HG03060 (cell line): ENCODE measurements around the gene PSAPL1.

ENCODE experiments used
- ATAC-seq: cut with Tn5 transposase; IDR thresholded peaks from one replicate; pipeline ENCODE4 v1.9.1; 2021; ENCODE audit warnings: low read depth, moderate number of reproducible peaks; ENCODE audit not compliant: unreplicated experiment

Gene PSAPL1

DNA sequence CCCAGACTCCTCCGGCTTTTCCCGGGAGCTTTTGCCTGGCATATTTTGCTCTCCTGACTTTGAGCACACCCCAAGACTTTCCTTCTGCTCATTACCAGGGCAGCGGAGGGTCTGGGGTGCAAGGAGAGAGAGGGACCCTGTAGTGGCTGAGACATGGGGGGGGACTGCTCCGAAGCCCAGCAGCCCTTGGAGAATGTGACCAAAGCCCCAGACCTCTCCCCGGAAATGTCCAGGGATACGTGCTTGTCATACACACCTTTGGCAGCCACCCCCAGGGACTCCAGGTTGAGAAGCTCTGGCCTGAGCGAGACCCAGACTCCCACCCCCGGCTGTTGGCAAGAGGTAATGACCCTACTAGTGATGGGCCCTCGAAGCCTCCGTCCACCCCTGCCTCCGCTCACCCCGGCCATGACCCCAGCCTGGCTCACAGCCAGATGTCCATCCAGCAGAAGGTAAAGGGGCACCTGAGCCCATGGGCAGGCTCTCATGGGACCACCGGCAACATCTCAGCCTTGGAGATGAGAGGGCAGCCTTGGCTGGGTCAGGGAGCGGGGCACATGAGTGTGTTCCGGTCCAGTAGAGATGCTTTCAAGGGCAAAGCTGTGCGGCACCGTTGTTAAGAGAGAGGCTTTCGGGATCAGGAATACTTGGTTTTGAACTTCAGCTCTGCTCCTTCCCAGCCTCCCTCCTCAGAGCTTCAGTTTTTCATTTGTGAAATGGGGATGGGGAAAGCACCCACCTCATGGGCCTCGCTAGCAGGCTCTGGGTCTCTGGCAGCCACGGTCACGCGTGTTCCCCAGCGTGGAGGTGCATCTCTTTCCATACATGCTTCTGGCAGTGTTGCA is 2.0 kb downstream of the PSAPL1 start:
- no peak for ATAC-seq

DNA sequence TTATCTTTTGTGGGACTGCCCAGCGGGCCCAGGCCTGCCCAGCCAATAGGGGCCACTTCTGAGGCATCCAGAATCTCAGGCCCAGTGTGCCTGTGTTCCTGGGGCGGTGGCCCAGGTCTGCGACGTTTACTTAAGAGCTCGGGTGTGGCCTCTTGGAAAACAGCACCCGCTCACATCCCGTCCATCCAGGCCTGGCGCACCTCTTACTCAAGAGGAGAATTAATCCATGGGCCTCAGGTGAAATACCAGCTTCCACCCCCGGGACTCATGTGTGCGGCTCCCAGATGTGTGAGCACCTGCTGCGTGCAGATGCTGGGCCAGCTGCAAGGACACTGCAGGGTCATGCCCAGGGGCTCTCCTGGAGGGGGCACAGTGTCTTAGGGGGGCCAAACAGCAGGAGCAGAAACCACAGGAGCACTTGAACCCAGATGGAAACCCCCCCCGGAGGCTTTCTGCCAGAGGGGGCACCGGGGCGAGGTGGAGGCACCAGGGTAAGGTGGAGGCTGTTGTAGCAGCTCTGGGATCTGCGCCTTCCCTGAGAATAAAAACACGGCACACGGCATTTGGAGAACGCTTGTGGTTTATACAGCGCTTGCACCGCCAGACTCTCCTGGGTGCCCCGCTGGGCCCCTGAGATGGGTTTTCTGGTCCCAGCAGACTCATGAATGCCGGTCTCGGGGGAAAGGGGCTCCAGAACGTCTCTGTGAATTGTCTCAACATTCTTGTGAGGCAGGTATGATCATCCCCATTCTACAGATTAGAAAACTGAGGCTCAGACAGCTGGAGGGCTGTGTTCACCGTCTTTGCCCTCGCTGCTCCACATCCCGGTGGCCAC is 2.8 kb downstream of the PSAPL1 start:
- ATAC-seq: no peak

DNA sequence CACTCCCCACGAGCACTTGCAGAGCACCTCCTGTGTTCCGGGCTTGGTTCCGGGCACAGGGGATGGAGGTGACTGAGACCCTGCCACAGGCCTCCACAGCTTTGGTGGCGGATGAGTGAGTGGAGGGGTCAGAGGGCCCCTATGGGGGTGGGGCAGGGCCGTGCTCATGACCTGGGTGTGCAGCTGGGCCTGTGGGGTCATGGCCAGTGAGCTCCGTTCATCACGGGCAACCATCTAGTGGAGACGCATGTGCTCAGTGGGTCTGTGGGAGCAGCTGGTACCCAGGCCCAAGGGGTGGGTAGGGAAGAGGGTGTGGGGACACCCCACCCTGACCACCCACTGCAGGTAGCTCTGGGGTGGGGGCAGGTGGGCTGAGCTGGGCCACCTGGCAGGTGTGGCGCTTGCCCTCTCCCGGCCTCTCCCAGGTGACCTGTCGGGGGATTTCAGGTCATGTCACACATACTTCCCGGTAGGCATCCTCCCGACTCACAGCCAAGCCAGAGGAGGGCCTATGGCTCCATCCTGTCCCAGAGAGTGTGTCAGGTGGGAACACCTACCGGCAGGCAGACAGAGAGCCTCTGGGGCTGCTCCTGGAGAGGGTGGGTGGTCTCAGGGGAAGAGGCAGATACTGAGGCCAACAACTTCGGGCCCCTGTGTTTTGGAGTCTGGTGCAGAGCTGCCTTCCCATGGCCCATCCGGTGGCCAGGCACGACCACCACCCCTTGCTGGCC is 3.6 kb downstream of the PSAPL1 start:
- ATAC-seq: no peak

DNA sequence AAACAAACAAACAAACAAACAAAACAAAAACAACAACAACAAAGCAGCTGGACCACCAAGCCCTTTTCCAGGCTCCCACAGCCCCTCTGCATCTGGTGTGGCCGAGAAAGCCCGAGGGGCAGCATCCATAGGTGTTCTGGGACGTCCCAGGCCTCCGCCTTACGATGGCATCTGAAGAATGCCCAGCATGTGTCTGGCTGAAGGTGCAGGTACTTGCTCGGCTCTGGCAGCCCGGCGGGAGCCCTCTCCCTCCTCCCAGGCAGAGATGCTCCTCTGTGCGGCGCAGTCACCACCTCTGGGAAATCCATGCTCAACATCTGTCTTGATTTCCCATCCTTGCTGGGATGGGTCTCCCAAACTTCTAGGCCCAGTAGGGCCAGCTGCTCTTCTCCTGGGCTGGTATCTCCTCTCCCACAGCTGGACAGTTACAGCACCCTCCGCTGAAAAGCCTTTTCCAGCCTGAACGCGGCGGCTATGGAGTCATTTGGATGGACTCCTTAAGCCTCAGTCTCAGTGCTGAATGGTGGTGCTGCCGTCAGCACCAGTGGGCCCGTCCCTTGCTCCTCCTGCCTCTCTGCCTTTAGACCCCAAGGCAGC is 4.3 kb downstream of the PSAPL1 start:
- ATAC-seq: no peak

DNA sequence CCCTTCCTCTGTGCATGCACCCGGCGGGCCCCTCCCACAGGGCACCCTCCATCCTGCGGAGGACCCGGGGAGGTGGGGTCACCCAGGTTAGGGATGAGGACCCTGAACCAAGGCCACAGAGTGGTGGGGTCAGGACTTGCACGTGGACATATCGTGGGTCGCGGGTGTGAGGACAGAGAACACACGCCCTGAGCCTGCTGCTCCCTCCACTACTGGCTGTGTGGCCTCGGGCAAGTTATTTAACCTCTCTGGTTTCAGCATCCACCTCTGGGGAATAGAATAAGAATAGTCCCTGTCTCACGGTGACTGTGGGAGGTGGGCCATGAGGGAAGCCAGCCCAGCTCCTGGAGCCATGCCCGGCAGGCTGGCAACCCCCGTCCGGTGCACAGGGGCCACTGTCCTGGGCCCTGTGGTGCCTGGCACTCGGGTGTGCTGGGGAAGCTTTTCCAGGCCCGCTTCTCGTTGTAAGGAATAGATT is 5.1 kb downstream of the PSAPL1 start:
- no peak for ATAC-seq

DNA sequence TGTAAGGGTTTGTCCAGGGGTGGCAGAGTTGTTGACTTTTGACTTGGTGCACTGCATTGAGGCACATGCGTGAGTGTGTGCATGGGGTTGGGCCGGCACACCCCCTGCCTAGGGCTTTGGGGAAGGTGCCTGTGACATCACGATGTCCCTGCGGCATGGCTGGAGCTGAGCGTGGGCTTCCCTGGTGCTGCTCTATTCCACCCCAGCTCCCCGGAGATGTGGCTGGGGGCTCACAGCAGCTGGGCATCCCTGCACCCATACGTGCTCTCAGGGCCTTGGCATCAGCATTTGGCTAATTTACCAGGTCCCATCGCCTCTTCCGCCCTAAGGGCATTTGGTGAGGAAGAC is 5.7 kb downstream of the PSAPL1 start:
- ATAC-seq: no peak

DNA sequence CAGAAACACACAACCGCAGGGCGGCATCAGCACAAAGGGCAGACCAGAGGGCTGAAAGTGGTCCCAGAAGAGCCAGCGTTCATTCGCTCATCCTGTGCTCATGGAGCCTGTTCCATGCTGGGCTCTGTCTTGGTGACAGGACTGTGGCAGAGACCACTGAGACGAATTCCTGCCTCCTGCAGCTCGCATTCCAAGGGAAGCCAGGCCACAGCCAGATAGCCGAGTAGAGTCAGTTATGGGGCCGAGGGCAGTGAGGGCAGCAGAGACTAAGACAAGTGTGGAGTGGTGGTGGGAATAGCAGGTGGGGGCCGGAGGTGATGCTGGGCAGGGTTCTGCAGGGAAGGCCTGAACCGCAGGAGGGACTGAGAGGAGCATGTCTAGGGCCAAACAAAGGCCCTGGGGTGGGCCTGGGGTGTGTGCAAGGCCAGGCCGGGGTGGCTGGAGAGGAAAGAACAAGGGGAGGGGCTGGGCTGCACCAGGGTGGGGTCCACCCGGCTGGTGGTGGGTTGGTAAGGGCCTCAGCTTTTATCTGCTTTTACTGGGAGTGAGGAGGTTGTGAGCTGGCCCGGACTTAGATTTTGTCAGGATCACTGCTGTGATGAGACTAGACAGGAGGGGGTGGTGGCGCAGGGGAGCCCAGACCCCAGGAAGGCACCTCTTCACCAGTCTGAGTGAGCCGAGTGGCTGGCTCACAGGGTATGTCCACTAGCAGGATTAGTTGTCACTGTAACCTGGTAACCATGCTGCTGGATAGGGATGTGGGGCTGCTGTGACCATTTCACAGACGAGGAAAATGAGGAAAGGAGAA is 6.3 kb downstream of the PSAPL1 start:
- ATAC-seq: no peak

DNA sequence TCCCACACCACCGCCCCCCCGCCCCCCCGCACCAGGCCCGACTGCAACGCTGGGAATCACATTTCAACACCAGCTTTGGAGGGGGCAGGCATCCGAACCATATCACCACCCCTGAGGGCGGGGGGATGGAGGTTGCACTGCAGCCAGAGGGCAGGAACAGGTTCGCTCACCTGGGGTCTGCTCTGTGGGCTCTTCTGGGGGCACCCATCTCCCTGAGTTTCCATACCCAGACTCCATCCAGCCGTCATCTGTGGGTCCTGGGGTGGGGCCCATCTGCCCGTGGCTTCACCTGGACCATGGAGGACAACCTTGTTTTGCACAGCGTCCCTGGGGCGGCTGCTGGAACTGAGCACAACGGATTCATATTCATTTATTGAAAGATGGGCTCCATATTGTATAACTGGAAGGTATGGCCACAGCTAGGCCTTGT is 6.9 kb downstream of the PSAPL1 start:
- ATAC-seq: no peak

DNA sequence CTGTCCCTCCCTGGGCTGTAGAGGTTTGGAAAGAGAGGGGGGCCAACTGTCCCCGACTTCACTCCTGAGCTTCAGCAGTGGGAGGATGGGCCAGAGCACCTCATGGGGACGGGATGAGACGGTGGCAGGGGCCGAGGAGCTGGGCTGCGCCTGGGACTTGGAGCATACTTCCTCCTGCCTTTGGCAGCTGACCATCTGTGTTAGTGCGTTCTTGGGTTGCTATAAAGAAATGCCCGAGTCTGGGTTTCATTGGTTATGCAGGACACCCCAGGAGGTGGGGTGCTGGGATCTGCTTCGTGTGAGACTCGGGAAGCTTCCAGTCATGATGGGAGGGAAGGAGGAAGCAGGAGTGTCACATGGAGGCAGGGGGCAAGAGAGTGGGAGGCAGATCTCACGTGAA is 7.4 kb downstream of the PSAPL1 start:
- no peak for ATAC-seq

DNA sequence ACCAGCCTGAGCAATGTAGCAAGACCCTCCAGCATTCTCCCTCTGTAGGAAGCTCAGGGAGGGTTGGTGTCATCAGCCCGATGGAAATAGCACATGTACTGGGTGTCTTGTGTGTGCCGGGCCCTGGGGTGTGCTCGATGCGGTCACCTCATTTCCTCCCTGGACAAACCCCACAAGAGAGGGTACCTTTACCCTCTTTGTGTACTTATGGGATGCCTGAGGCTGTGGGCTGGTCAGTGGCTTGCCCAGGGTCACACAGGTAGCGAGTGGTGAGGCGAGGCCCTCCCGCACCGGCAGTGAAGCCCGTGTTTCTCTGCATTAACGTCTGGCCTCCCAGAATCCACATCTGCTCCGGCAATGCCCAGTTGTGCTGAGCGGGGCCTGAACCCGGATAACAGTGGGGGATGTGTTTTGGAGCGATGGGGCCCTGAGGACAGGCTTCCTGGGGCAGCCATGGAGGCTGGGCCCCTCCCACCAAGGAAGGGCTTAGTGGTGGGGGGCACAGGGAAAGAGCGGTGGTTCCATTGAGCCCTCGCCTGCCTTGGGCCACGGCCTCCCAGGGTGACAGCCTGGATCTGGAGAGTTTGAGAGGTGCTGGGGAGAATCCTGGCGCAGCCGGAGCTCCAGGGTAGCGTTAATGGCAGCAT is 8.1 kb downstream of the PSAPL1 start:
- ATAC-seq: no peak

DNA sequence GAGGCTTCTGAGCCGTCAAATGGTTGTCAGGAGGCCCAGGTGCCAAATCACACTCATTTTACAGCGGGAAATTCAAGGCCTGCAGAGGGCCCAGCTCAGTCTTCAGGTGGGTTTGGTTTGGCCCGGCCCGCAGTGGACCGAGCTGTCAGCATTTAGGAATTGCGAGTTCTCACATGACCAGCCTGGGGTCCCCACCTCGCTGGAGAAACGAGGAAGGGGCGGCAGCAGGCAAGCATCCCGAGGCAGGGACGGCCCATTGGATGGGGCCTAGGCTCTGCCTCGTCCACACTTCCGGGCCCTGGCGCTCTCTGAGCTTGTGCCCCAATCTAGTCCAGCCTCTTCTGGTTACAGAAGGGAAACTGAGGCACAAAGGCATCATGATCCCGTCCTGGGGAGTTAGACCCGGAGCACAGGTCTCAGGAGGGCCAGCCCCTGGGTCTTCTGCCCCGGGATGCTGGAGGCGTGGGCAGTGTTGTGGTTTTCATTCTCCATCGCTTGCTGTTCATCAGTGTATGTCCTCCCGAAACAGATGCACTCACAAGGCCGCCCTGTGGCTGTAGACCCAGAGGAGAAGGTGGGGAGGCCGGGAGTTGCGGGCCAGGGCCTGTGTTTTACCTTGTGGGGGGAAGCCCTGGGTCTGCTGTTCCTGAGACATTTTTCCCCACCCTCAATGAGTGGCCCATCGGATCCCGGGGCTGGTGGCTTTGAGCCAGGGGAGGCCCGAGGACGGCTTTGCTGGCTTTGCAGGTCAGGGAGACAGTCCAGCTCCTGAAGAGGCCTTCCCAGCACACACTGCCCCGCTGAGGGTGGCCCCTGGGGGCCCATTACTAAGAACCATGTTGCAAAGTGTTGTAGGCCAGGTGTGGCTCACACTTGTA is 8.9 kb downstream of the PSAPL1 start:
- no peak for ATAC-seq

DNA sequence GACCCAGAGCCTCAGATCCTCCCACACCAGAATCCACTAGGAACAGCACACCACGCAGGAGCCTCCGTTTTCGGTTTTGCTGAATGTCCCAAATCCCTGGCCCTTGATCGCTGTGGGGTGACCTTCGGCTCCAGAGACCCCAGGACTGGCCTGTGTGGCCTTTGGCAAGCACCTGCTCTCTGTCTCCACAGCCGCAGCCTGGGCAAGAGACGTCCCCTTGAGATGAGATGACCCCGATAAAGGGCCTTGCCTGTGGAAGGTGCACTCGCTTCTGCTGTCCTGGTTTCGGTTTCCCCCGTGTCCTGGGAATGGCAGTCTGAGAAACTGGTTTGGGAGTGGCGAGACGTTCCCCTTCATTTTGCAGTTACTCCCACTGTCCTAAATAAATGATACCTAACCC is 9.6 kb downstream of the PSAPL1 start:
- ATAC-seq: no peak

DNA sequence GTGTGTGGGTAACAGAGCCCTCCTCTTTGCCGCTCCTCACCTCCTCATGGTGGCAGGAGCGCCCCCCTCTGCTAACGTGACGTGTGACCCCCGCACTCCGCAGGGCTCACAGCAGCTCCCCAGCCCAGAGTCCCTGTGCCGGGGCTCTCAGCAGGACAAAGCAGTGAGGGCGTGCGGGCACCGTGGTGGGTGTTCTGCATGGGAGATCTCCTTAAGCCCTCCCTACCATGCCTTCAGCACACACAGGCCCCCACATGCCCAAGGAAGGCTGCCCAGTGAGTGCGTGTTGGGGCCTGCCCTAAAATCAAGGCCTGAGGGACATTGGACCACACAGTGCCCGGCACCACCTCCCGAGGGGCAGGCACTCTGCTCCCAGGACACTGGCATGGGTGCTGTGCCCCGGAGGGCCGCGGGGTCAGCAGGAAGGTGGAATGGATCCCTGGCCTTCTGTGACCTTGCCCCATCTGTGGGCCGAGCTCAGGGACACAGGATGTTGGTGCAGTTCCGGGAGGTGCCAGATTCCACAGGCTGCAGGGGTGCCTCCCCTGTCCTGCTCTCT is 10.1 kb downstream of the PSAPL1 start:
- no peak for ATAC-seq

DNA sequence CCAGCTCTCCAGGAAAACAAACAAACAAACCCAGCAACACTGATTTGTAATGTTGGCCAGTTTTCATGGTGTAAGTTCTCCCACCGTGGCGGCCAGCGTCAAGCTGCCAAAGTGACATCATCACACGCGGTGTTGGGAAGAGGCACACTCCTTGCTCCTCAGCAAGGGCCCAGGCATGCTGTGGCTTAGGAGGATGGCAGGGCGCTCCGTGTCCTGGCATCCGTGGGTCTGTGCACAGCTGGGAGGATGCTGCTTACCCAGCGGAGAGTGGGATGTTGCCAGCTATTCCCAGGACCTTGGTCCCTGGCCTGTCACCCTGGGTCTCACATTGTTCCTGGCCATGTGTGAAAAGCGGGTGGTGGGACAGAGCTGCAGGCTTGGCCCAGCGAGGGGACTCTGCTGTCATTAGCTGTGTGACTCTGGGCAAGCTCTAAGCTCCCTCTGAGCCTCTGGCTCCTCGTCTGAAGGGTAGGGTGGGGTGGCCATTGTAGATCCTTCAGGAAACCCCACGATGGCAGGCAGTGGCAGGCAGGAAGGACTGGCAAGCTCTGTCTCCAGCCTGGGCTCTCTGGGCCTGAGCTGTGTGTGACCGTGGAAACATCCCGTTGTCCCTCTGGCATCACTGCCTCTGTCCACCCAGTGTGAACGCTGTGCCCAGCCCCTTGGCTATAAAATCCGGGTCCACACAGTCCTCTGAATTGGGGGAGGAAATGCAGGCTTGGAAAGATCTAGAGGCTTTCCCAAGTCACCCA is 10.8 kb downstream of the PSAPL1 start:
- no peak for ATAC-seq

DNA sequence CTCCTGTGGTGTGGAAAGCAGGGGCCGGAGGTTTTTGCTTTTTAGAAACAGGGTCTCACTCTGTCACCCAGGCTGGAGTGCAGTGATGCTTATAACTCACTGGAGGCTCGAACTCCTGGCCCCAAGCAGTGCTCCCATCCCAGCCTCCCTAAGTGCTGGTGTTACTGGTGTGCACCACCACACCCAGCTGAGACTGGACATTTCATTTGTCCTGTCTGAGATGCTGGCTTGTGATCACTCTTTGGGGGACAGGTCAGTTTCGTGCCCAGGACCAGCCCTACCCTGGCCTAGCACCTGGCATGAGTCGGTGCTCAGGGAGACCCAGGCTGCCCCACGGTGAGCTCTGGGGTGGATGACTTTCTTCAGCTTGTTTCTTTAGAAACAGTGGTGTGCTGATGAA is 11.3 kb downstream of the PSAPL1 start:
- ATAC-seq: no peak

DNA sequence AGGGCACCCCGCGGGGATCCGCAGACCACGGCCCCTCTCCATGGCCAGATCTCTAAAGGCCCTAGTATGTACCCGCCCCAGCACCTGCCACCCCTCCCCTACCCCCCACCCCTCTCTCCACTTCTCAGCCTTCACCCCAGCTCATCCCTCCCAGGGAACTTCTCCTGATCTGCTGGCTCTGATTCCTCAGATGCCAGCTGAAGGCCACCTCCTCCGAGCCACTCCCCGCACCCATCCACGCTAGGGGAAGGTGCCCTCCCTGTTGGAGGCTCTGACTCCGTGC is 11.9 kb downstream of the PSAPL1 start:
- ATAC-seq: no peak

DNA sequence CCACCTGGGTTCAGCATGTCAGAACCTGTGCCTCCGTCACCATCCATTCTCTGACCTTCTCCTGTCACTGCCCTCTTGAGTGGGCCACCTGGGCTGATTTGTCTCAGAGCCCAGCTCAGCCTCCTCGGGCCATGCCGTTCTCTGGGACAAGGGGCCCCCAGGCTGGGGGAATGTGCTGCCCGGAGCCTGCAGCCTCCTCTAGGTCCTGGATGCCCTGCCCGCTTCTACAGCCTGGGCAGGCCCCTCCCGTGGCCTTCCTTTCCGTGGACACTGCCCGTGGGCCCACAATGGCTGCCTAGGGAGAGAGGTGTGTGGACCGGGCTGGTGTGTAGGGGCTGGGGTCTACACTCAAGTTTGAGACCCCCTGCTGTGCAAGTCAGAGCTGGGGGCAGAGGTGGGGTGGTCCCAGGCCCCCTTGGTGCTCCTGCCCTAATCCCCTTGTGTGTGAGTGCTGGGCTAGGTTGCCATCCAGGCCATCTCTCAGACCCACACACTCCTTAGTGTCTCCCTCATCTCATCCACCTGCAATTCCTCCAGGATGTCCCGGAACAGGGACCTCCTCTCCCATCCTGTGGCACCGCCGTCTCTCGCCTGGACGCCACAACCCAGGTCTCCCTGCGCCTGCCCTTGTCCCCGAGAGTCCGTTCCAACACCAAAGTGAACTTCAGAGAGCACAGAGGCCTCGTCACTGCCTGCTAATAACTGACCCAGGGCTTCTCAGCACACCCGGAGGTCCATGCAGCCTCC is 12.4 kb downstream of the PSAPL1 start:
- ATAC-seq: no peak
